ENCODE data around the gene PIGL. TPM values are rescaled to one million over a fixed set of nuclear protein-coding genes. Genes with fewer than 3 reads are reported as not detected.
"Not testable (repeated sequence)": the region's sequence is repeated elsewhere in the genome, so short reads cannot be mapped to it uniquely, and the experiment has no call there.

Gene PIGL
- total and polyA plus RNA-seq, 4 donors: 24.0 to 39.7 (median 27.8) TPM

DNA sequence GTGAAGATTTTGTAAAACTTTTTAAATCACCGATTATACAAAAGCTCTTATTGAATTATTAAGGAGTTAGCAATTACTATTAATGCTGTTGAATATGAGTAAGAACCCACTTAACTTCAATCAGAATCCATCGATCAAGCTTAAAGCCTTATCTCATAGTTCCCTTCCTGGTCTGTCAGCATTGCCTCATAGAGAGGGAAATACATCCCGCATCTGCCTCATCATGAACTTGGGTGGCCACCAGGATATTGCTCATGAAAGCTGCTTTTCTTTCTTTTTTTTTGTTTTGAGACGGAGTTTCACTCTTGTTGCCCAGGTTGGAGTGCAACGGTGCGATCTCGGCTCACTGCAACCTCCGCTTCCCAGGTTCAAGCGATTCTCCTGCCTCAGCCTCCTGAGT, 66.7 kb downstream of the PIGL start:
- H3K27me3 ChIP-seq (ENCODE audit: control insufficient read depth, insufficient read depth, low read length): no peaks in the 10 kb centered on the region
- H3K9me3 ChIP-seq (ENCODE audit: control insufficient read depth, insufficient read depth, low read length): no peaks in the 10 kb centered on the region
- no peak for DNase-seq (ENCODE audit: low read depth in 4 of 6, low spot score in 6 of 6)
- WGBS (ENCODE audit: insufficient coverage): 95% methylated on average over 4 of the region's 9 CpGs
- peaks cover 6% of the 10 kb centered on the region for H3K36me3 ChIP-seq (ENCODE audit: control insufficient read depth, insufficient read depth, low read length)
- no peak overlapping the region for H3K27ac ChIP-seq (ENCODE audit: low read depth, low read length)
- no peak overlapping the region for H3K4me3 ChIP-seq (ENCODE audit: low read depth, low read length)
- H3K4me1 ChIP-seq (ENCODE audit: control insufficient read depth, insufficient read depth, low read length): peaks cover 16% of the 10 kb centered on the region

DNA sequence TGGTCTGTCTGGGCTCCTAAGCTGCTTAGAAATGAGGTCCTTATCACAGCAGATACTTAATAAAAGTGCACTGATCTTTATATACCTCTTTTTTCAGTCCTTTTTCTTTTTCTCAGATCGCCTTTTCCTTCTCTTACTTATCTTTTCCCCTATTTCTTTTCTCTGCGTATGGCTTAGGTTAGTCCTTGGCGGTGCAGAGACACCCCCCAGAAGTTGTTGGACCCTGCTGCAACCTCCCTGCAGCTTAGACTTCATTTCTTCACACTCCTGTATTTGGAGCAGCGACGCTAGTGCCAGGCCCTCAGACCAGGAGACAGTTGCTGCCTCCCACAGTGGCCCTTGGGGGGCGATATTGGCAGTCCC, 68.6 kb downstream of the PIGL start:
- peak overlapping the region; percentile 88 for H3K27ac ChIP-seq (ENCODE audit: low read depth, low read length)
- DNase-seq (ENCODE audit: low read depth in 4 of 6, low spot score in 6 of 6): no peak
- no peaks in the 10 kb centered on the region for H3K9me3 ChIP-seq (ENCODE audit: control insufficient read depth, insufficient read depth, low read length)
- H3K4me1 ChIP-seq (ENCODE audit: control insufficient read depth, insufficient read depth, low read length): peaks cover 16% of the 10 kb centered on the region
- peaks cover 4% of the 10 kb centered on the region for H3K36me3 ChIP-seq (ENCODE audit: control insufficient read depth, insufficient read depth, low read length)
- H3K27me3 ChIP-seq (ENCODE audit: control insufficient read depth, insufficient read depth, low read length): no peaks in the 10 kb centered on the region
- no peak overlapping the region for H3K4me3 ChIP-seq (ENCODE audit: low read depth, low read length)
- WGBS (ENCODE audit: insufficient coverage): 48% methylated on average over 6 of the region's 6 CpGs

DNA sequence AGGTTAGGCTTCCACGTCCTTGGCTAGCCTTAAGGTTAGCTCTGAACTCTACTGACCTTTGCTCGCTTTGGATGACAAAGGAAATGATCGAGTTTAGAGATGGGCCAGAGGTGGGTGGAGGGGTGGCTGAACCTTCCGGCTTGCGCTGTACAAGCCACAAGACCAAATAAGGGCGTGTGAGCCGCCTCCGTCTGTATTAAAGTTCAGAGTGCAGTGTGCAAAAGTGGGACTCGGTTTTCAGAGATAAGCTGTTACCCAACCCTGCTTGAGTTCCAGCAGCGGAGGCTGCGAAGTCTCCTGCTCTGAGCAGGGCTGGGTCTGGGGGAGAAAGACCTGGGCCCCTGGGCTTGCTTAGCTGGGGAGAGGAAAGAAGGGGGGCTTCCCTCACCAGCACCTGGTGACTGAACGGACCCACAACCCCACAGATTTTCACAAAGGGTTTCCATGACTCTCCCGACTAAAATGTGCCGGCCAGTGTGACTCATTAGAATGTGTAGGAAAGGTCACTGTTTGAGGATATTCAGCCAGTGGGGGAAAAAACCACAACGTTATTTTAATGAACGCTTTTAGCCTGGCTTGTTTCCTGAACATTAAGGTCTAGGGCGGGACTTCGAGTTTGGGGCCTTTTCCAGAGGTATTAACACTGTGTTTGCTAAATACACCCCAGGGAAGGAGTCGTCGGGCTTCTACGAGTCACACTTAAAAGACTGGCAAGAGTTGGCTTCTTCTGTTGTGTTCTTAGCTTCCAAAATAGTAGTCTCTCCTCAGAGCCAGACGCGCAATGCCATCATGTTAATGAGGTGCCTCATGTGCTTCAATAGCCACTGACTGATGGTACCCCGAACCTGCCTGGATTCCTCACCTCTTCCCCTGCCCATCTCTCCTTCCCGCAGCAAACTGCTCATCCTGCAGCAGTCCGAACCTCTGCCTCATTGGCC, 69.3 kb downstream of the PIGL start:
- WGBS (ENCODE audit: insufficient coverage): 34% methylated on average over 18 of the region's 26 CpGs
- H3K27me3 ChIP-seq (ENCODE audit: control insufficient read depth, insufficient read depth, low read length): no peaks in the 10 kb centered on the region
- peaks cover 4% of the 10 kb centered on the region for H3K36me3 ChIP-seq (ENCODE audit: control insufficient read depth, insufficient read depth, low read length)
- H3K9me3 ChIP-seq (ENCODE audit: control insufficient read depth, insufficient read depth, low read length): no peaks in the 10 kb centered on the region
- peak overlapping the region; percentile 88 for H3K27ac ChIP-seq (ENCODE audit: low read depth, low read length)
- H3K4me3 ChIP-seq (ENCODE audit: low read depth, low read length): no peak overlapping the region
- peaks cover 16% of the 10 kb centered on the region for H3K4me1 ChIP-seq (ENCODE audit: control insufficient read depth, insufficient read depth, low read length)
- peak in 2 of 6 donors; percentile 9 to 53 for DNase-seq (ENCODE audit: low read depth in 4 of 6, low spot score in 6 of 6)

DNA sequence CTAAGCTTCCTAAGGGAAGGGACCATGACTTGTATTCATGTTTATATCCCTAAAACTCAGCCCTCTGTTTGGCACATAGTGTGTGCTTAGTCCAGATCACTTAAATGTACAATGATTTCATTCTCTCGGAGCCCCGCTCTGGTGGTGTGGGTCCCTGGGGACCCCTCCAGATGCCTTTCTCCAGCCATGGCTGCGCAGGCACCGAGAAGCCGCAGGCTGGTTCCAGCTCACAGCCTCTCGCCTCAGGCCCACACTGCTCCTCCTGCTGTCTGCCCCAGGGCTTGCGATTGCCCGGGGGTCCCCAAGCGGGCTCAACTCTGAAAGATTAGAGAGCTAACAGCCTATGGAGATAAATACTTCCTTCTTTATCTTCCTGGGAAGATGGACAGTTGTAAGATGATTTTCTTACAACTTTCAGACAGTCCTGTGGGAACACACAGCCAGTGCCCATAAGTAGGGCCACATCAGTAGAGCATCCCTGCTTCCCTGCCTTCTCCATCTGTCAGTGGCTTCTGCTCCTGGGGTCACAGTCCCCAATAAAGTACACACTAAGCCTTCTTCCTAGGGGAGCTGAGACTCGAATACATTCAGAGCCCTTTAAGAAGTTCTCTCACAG, 70.0 kb downstream of the PIGL start:
- Histone ChIP-seq H3K27me3 (ENCODE audit: control insufficient read depth, insufficient read depth, low read length) (no peaks in the 10 kb centered on the region), H3K4me3 (ENCODE audit: low read depth, low read length) (no peak overlapping the region), H3K9me3 (ENCODE audit: control insufficient read depth, insufficient read depth, low read length) (no peaks in the 10 kb centered on the region), H3K4me1 (ENCODE audit: control insufficient read depth, insufficient read depth, low read length) (peaks cover 16% of the 10 kb centered on the region), H3K36me3 (ENCODE audit: control insufficient read depth, insufficient read depth, low read length) (peaks cover 5% of the 10 kb centered on the region), H3K27ac (ENCODE audit: low read depth, low read length) (peak overlapping the region; percentile 88)
- 84% methylated on average over 6 of the region's 10 CpGs for WGBS (ENCODE audit: insufficient coverage)
- DNase-seq (ENCODE audit: low read depth in 4 of 6, low spot score in 6 of 6): no peak

DNA sequence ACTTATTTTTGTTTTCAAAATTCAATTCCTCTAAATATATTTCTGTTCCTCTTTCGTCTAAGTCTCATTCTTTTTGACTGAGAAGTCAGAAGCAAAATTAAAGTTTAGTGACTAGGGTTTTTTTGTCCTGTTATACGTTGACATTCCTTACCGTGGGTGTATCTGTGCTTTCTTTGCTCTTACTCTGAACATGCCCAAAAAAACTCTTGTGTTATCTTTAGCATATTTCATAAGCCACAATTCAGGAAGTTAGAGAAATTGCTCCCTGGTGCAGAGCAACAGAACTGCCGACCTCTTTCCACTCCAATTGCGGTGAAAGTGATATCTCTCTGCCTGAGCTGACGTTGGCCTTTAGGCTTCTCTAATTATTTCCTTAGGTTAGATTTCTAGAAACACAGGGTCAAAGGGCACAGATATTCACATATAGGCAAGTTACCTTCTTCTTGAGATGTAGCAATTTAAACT, 70.6 kb downstream of the PIGL start:
- DNase-seq (ENCODE audit: low read depth in 4 of 6, low spot score in 6 of 6): peak in 1 of 6 donors; percentile 34
- H3K27me3 ChIP-seq (ENCODE audit: control insufficient read depth, insufficient read depth, low read length): no peaks in the 10 kb centered on the region
- H3K4me3 ChIP-seq (ENCODE audit: low read depth, low read length): no peak overlapping the region
- no peaks in the 10 kb centered on the region for H3K9me3 ChIP-seq (ENCODE audit: control insufficient read depth, insufficient read depth, low read length)
- WGBS (ENCODE audit: insufficient coverage): 50% methylated on average over 1 of the region's 6 CpGs
- H3K36me3 ChIP-seq (ENCODE audit: control insufficient read depth, insufficient read depth, low read length): peaks cover 6% of the 10 kb centered on the region
- H3K4me1 ChIP-seq (ENCODE audit: control insufficient read depth, insufficient read depth, low read length): peaks cover 16% of the 10 kb centered on the region
- peak overlapping the region; percentile 88 for H3K27ac ChIP-seq (ENCODE audit: low read depth, low read length)

DNA sequence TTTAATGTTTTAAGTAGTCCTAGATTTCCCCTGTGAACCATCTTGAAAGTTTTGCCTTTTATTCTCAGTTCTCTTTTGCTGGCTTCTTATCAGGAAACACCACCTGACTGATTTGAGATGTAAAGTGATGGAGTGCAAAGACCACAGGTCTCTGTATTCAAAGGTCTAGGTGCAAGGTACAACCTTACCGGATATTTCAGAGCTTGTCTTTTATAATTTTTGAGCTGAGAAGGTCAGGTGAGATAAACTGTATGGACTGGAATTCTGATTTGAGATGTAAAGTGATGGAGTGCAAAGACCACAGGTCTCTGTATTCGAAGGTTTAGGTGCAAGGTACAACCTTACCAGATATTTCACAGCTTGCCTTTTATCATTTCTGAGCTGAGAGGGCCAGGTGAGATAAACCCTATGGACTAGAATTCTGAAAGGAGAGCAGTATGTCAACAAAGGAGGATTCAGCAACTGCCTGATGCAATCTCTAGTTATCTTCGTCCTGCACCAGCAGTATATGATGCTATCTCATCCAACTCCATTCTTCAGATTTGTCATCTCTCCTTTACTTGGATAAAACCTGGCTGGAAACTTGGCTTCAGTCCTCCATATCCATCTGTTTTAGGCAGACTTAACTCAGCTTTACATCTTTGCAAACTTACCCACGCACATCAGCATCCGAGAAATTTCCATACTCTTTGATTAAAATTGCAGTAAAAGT, 72.0 kb downstream of the PIGL start:
- 93% methylated on average over 3 of the region's 5 CpGs for WGBS (ENCODE audit: insufficient coverage)
- no peak for DNase-seq (ENCODE audit: low read depth in 4 of 6, low spot score in 6 of 6)
- H3K27me3 ChIP-seq (ENCODE audit: control insufficient read depth, insufficient read depth, low read length): no peaks in the 10 kb centered on the region

DNA sequence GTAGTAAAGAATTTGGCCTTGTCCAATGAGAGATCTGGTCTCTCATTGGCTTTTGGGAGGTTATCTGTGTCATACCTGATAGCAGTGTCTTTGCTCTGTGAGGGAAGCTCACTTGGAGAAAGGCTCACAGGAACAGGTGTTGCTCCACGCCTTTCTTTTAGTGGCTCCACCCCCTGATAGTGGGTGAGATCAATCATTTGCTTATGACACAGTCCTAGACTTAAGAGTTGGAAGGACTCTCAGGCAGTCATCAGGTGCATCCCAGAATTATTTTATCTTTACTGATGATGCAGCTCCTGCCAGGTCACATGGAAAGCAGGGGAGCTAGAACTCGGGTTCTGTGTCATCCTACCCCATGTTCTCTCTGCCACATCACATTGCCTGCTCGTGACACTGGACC, 76.9 kb downstream of the PIGL start:
- peaks cover 2% of the 10 kb centered on the region for H3K36me3 ChIP-seq (ENCODE audit: control insufficient read depth, insufficient read depth, low read length)
- no peaks in the 10 kb centered on the region for H3K27me3 ChIP-seq (ENCODE audit: control insufficient read depth, insufficient read depth, low read length)
- no peaks in the 10 kb centered on the region for H3K4me1 ChIP-seq (ENCODE audit: control insufficient read depth, insufficient read depth, low read length)
- H3K9me3 ChIP-seq (ENCODE audit: control insufficient read depth, insufficient read depth, low read length): no peaks in the 10 kb centered on the region
- WGBS (ENCODE audit: insufficient coverage): 93% methylated on average over 3 of the region's 3 CpGs
- no peak overlapping the region for H3K27ac ChIP-seq (ENCODE audit: low read depth, low read length)
- H3K4me3 ChIP-seq (ENCODE audit: low read depth, low read length): no peak overlapping the region
- DNase-seq (ENCODE audit: low read depth in 4 of 6, low spot score in 6 of 6): no peak

More for the DNA sequence above, 72.0 kb downstream of the PIGL start:
- Histone ChIP-seq H3K4me3 (ENCODE audit: low read depth, low read length) (no peak overlapping the region), H3K36me3 (ENCODE audit: control insufficient read depth, insufficient read depth, low read length) (peaks cover 6% of the 10 kb centered on the region), H3K9me3 (ENCODE audit: control insufficient read depth, insufficient read depth, low read length) (no peaks in the 10 kb centered on the region), H3K4me1 (ENCODE audit: control insufficient read depth, insufficient read depth, low read length) (peaks cover 16% of the 10 kb centered on the region), H3K27ac (ENCODE audit: low read depth, low read length) (no peak overlapping the region)

DNA sequence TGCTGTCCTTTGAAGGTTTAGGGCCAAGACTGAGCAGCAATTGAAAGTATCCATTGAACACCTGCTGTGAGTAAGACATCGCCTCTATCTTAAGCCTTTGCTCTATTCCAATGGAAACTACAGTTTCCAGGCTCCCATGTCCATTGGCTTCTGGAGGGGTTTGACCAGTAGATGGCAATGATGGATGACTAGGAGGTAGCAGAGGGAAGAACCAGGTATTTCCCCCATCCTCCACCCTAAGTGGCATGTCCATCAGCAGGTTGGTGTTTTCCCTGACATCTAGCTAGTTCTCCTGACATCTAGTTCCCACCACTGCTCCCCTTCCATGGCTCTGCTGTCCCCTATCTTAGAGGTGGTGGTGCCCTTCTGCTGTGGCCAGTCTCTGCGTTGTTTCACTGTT, 77.5 kb downstream of the PIGL start:
- no peak overlapping the region for H3K27ac ChIP-seq (ENCODE audit: low read depth, low read length)
- DNase-seq (ENCODE audit: low read depth in 4 of 6, low spot score in 6 of 6): no peak
- no CpG with 5 or more reads among the region's 2 CpGs for WGBS (ENCODE audit: insufficient coverage)

DNA sequence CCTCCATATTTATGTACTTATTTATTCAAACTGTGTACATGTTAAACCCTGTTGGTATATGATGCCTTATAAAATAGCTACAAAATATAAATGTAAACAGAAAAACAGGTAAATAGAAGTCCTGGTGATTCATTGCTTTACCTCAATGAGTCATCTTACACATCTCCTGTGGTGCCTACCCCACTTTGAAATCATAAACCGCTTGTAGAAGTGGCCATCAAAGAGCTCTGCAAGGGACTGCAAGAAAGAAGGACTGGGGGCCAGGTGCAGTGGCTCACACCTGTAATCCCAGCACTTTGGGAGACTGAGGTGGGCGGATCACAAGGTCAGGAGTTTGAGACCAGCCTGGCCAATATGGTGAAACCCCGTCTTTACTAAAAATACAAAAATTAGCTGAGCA, 79.1 kb downstream of the PIGL start:
- H3K4me1 ChIP-seq (ENCODE audit: control insufficient read depth, insufficient read depth, low read length); H3K27me3 ChIP-seq (ENCODE audit: control insufficient read depth, insufficient read depth, low read length); DNase-seq (ENCODE audit: low read depth in 4 of 6, low spot score in 6 of 6); H3K9me3 ChIP-seq (ENCODE audit: control insufficient read depth, insufficient read depth, low read length); H3K27ac ChIP-seq (ENCODE audit: low read depth, low read length); H3K4me3 ChIP-seq (ENCODE audit: low read depth, low read length); H3K36me3 ChIP-seq (ENCODE audit: control insufficient read depth, insufficient read depth, low read length): not testable (repeated sequence)
- WGBS (ENCODE audit: insufficient coverage): 92% methylated on average over 1 of the region's 3 CpGs

More for the DNA sequence above, 77.5 kb downstream of the PIGL start:
- Histone ChIP-seq H3K36me3 (ENCODE audit: control insufficient read depth, insufficient read depth, low read length) (peaks cover 2% of the 10 kb centered on the region), H3K4me3 (ENCODE audit: low read depth, low read length) (no peak overlapping the region), H3K4me1 (ENCODE audit: control insufficient read depth, insufficient read depth, low read length) (no peaks in the 10 kb centered on the region), H3K27me3 (ENCODE audit: control insufficient read depth, insufficient read depth, low read length) (no peaks in the 10 kb centered on the region), H3K9me3 (ENCODE audit: control insufficient read depth, insufficient read depth, low read length) (no peaks in the 10 kb centered on the region)

Data from spinal cord (tissue), 10 donors.